HG03439 (cell line): ENCODE data around the gene GFOD1.
A peak's percentile ranks its signal among the peaks of the same experiment; 100 is the strongest.

ENCODE experiments used
- ATAC-seq: cut with Tn5 transposase; IDR thresholded peaks from one replicate; pipeline ENCODE4 v1.9.1; 2021; ENCODE audit warnings: mild to moderate bottlenecking, moderate library complexity; ENCODE audit not compliant: unreplicated experiment

Gene GFOD1

GRCh38 chr6:13427801-13428582 lies 59.4 kb downstream of the GFOD1 start:
- ATAC-seq = peak; percentile 61

- ATAC-seq = no peak
Measured at GRCh38 chr6:13427316-13427715, 60.1 kb downstream of the GFOD1 start.

- ATAC-seq = no peak
Measured at GRCh38 chr6:13425943-13426931, 61.2 kb downstream of the GFOD1 start.

- ATAC-seq = no peak
Measured at GRCh38 chr6:13425270-13425873, 62.0 kb downstream of the GFOD1 start.

GRCh38 chr6:13423252-13423651 lies 64.1 kb downstream of the GFOD1 start:
- ATAC-seq = no peak

GRCh38 chr6:13422681-13423221 lies 64.6 kb downstream of the GFOD1 start:
- ATAC-seq = no peak

- no peak for ATAC-seq
Measured at GRCh38 chr6:13421425-13422059, 65.9 kb downstream of the GFOD1 start.

GRCh38 chr6:13420269-13420668 lies 67.1 kb downstream of the GFOD1 start:
- no peak for ATAC-seq

- no peak for ATAC-seq
Measured at GRCh38 chr6:13419422-13420195, 67.8 kb downstream of the GFOD1 start.

GRCh38 chr6:13418844-13419243 lies 68.6 kb downstream of the GFOD1 start:
- no peak for ATAC-seq

GRCh38 chr6:13417954-13418353 lies 69.4 kb downstream of the GFOD1 start:
- no peak for ATAC-seq

GRCh38 chr6:13417431-13417830 lies 70.0 kb downstream of the GFOD1 start:
- ATAC-seq = no peak

- ATAC-seq = no peak
Measured at GRCh38 chr6:13415283-13415682, 72.1 kb downstream of the GFOD1 start.

- no peak for ATAC-seq
Measured at GRCh38 chr6:13413900-13414555, 73.4 kb downstream of the GFOD1 start.

GRCh38 chr6:13413466-13413862 lies 73.9 kb downstream of the GFOD1 start:
- ATAC-seq = no peak

GRCh38 chr6:13412639-13413465 lies 74.5 kb downstream of the GFOD1 start:
- no peak for ATAC-seq

GRCh38 chr6:13412211-13412610 lies 75.2 kb downstream of the GFOD1 start:
- no peak for ATAC-seq

- ATAC-seq = no peak
Measured at GRCh38 chr6:13411484-13411883, 75.9 kb downstream of the GFOD1 start.
